ENCODE results near the gene ADCY1.
"Not testable (repeated sequence)": the region's sequence is repeated elsewhere in the genome, so short reads cannot be mapped to it uniquely, and the experiment has no call there.

Gene ADCY1

DNA sequence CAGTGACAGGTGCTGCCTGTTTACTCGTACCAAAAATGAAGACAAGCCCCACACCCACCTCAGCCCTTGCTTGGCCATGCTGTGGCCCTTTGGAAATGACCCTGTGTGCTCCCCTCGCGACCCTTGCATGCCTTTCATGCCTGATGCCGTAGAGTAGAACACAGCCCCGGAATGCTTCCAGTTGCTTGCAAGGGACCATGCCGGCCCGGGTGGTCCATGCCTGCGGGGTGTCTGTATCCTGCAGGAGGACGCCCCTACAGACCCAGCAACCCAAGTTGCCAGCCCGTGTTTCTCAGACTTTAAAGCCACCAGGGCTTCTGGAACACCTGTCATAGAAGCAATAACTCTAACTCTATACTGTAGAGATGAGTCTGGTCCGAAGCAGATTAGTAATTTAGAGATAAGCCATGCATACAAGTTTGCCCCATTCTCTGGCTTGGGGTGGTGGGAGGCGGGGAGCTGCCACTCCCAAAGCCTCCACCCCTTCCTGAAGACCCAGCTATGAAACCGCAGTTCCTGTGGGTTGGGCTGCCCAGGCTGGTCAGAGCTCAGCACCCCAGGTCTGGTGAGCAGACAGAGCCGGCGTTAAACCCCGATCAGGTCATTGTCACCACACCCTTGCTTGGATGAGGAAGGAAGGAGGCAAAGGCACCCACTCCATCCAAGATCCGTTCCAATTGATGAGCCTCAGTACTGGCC lies 143.5 kb downstream of the ADCY1 start:
- DNase-seq, result no peak
- H3K9me3 Mint-ChIP-seq, result no peaks in the 10 kb centered on the region

DNA sequence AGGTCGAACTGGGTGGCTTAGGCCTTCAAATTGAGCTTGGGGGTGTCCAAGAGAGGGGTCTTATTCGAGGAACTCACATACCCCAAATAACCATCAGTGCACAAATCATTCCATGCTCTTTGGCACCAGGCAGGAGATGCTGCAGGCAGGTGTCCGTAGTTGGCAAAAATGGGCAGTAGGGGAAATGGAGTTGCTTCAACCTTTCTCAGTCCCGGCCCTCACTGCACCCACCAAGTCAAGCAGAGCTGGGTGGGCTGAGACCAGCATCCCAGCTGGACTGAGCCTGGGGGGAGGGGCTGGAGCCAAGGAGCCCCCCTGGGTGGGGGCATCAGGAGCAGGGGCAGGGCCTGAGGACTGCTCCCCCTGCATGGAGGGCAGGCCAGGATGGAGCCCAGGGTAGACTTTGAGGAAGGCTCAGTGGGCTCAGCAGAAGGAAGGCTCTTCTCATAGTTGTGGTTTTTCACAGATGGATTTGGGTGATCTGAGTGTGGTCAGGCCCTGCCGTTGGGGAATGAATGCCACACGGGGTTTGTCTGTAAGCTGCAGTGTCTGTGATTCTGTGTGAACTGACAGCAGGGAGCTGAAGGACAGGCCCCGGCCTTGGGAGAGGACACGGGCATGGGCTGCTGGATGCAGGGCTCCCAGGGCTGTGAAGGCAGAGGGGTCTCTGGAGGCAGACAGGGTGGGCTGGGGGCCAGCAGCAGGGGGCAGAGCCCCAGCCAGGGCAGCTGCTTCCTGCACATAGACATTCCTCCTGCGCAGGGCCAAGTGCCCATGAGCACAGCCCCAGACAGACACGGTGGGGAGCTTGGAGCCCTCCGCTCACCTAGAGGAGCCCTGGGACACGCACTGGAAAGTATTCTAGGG lies 144.5 kb downstream of the ADCY1 start:
- no peaks in the 10 kb centered on the region for H3K4me1 Mint-ChIP-seq
- no peaks in the 10 kb centered on the region for H3K27me3 Mint-ChIP-seq
- no peaks in the 10 kb centered on the region for H3K9me3 Mint-ChIP-seq
- DNase-seq (no peak), ATAC-seq (peak; percentile 24)
- peak overlapping the region in 1 of 2 donors; percentile 71 for H3K27ac Mint-ChIP-seq
- no peak overlapping the region for H3K4me3 Mint-ChIP-seq

More for the DNA sequence above, 143.5 kb downstream of the ADCY1 start:
- Mint-ChIP-seq H3K27me3 (no peaks in the 10 kb centered on the region), H3K27ac (no peak overlapping the region), H3K4me3 (no peak overlapping the region), H3K4me1 (no peaks in the 10 kb centered on the region)
- ATAC-seq, result no peak

- Mint-ChIP-seq H3K27ac (no peak overlapping the region), H3K4me1 (no peaks in the 10 kb centered on the region)
- ATAC-seq, result no peak
These were observed 146.8 kb downstream of the ADCY1 start for GRCh38 chr7:45720989-45721388.

DNA sequence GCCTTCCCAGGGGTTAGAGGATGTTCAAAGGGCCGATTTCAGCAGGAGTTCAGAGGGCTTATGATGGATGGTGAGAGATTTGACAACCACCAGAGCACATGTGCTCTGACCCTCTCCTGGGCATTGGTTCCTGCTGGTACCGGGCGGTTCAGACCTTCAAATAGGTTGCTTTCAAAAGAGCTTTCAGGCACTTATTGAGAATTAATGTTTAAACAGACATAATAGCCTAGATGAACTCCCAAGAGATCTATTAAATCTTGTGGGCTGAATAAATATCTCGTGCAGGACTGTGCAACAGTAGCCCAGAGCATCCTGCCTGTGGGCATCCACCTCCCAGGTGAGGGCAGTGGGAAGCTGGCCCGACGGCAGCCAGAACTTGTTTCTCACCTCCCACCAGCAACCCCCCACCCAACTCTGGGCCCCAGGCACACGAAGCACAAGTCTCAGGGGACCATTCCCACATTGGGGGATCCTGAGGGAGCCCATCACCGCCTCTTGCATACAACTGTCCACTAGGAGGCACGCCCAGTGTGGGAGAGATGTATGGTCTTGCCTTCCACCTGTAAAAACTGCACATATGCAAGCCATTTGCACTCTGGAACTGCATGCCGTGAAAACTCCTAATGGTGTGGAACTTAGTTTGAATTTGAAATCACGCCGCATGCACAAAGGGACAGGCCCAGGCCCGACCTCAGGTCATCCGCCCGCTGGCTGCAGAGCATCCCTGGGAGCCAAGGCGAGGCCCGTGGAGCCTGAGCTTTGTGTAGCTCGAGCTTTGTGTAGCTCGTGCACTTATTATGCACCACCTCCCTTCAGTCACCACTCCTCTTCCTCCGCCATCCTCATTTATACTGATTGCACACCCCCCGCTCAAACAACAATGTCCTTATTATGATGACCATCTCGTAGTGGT lies 147.8 kb downstream of the ADCY1 start:
- no peaks in the 10 kb centered on the region for H3K27me3 Mint-ChIP-seq
- no peak for DNase-seq
- no peak overlapping the region for H3K4me3 Mint-ChIP-seq

More at GRCh38 chr7:45720989-45721388, 146.8 kb downstream of the ADCY1 start:
- Mint-ChIP-seq H3K4me3 (no peak overlapping the region), H3K27me3 (no peaks in the 10 kb centered on the region), H3K9me3 (no peaks in the 10 kb centered on the region)
- DNase-seq, result no peak

GRCh38 chr7:45725231-45725630 lies 151.1 kb downstream of the ADCY1 start:
- H3K4me1 Mint-ChIP-seq, ATAC-seq, H3K4me3 Mint-ChIP-seq, H3K27ac Mint-ChIP-seq, H3K9me3 Mint-ChIP-seq, DNase-seq, H3K27me3 Mint-ChIP-seq: not testable (repeated sequence)

More for the DNA sequence above, 147.8 kb downstream of the ADCY1 start:
- ATAC-seq, result no peak
- Mint-ChIP-seq H3K4me1 (no peaks in the 10 kb centered on the region), H3K9me3 (no peaks in the 10 kb centered on the region), H3K27ac (peak overlapping the region in 1 of 2 donors; percentile 22)

GRCh38 chr7:45726883-45727282 lies 152.7 kb downstream of the ADCY1 start:
- peak overlapping the region in 1 of 2 donors; percentile 19 for H3K27ac Mint-ChIP-seq
- DNase-seq (no peak), ATAC-seq (peak; percentile 40)
- H3K9me3 Mint-ChIP-seq, result peaks cover 6 to 7% of the 10 kb centered on the region in 2 donors
- no peaks in the 10 kb centered on the region for H3K4me1 Mint-ChIP-seq
- no peaks in the 10 kb centered on the region for H3K27me3 Mint-ChIP-seq
- no peak overlapping the region for H3K4me3 Mint-ChIP-seq

GRCh38 chr7:45731692-45732443 lies 157.7 kb downstream of the ADCY1 start:
- H3K9me3 Mint-ChIP-seq, H3K4me3 Mint-ChIP-seq, H3K27ac Mint-ChIP-seq, H3K27me3 Mint-ChIP-seq, H3K4me1 Mint-ChIP-seq, DNase-seq, ATAC-seq: not testable (repeated sequence)

DNA sequence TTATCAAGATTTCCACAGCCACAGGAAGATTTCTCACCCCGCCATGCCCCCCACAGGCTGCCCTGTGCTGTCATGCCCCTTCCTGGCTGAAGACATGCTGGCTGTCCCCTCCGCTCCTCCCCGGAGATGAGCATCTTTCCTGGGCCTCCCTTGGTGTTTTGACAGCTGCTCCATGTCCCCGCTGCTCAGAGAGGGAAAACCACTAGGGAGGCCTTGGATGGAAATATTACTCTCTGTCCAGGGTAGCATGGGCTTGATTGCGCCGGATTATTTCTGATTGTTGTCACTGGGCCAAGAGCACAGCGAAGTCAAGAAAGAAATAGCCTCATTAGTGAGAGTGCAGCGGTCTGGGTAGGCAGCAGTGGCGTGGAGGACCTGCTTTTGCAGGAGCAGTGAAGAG lies 164.8 kb downstream of the ADCY1 start:
- H3K27me3 Mint-ChIP-seq, H3K27ac Mint-ChIP-seq, H3K9me3 Mint-ChIP-seq, H3K4me1 Mint-ChIP-seq, ATAC-seq, DNase-seq, H3K4me3 Mint-ChIP-seq: not testable (repeated sequence)

DNA sequence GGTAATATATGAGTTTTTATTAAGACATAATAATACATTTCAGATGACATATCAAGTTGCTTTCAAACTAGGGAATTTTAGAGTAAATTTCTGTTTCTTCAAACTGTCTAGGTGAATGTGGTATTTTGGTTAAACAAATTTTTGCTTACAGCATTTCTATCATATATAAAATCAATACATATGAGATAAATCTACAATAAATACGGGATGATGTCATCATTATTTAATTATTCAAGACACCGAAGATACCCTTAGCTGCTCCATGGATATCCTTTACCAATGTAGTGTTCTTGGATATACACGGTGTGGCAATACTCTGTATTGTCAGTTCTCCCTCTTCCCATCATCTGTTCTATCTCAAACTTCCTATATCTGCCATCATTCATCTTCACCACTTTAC lies 166.4 kb downstream of the ADCY1 start:
- DNase-seq, ATAC-seq, H3K4me3 Mint-ChIP-seq, H3K27me3 Mint-ChIP-seq, H3K27ac Mint-ChIP-seq, H3K4me1 Mint-ChIP-seq, H3K9me3 Mint-ChIP-seq: not testable (repeated sequence)

DNA sequence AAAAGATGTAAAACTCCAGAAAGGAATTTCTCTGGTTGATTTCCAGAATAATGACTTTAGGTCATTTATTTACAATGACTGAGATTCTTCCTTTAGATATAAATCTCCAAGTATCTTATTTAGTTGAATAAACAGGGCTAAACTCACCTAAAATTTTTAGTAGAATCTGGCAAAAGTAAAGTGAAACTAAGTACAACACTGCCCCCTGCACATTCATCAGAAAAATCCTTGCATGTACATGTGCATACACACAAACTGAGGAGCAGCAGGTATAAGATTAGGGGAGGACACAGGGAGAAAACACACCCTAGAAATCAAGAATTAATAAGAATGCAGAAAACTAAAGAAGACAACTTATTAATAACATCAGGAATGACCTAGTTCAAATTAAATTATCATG lies 174.8 kb downstream of the ADCY1 start:
- not testable (repeated sequence) for ATAC-seq, DNase-seq, H3K27ac Mint-ChIP-seq, H3K9me3 Mint-ChIP-seq, H3K4me1 Mint-ChIP-seq, H3K27me3 Mint-ChIP-seq, H3K4me3 Mint-ChIP-seq

DNA sequence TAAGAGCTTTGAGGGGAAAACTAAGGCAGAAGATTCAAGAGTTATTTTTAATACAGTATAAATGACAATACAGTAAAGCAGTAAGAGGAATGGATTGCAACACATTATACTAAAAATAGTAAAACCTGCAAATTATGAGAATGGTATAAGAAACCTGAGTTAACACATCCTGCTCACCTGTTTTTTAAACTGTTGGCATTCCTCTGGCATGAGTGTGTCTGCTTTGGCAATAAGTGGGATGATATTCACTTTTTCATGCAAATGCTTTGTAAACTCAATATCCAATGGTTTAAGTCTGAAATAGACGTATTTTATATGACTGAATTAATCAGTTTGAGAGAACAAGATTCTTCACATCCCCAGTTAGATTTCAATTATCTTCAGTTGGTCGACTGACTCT lies 177.2 kb downstream of the ADCY1 start:
- not testable (repeated sequence) for DNase-seq, ATAC-seq, H3K27ac Mint-ChIP-seq, H3K9me3 Mint-ChIP-seq, H3K4me1 Mint-ChIP-seq, H3K27me3 Mint-ChIP-seq, H3K4me3 Mint-ChIP-seq

DNA sequence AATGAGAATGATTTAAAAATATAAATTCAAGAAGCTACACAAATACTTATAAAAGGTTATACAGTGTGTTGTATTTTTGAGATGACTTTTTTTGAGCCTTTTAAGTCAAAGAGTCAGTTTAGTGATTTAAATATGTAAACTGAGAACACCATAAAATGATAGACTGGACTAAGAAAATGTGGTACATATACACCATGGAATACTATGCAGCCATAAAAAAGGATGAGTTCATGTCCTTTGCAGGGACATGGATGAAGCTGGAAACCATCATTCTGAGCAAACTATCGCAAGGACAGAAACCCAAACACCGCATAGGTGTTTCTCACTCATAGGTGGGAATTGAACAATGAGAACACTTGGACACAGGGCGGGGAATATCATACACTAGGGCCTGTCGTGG lies 182.2 kb downstream of the ADCY1 start:
- H3K27ac Mint-ChIP-seq, DNase-seq, H3K4me3 Mint-ChIP-seq, H3K9me3 Mint-ChIP-seq, ATAC-seq, H3K27me3 Mint-ChIP-seq, H3K4me1 Mint-ChIP-seq: not testable (repeated sequence)

GRCh38 chr7:45756757-45757156 lies 182.6 kb downstream of the ADCY1 start:
- H3K4me3 Mint-ChIP-seq, H3K27ac Mint-ChIP-seq, H3K9me3 Mint-ChIP-seq, H3K4me1 Mint-ChIP-seq, ATAC-seq, H3K27me3 Mint-ChIP-seq, DNase-seq: not testable (repeated sequence)

- H3K4me3 Mint-ChIP-seq, H3K27ac Mint-ChIP-seq, H3K27me3 Mint-ChIP-seq, H3K9me3 Mint-ChIP-seq, ATAC-seq, DNase-seq: not testable (repeated sequence)
- H3K4me1 Mint-ChIP-seq, result peaks cover 16% of the 10 kb centered on the region
These were observed 185.3 kb downstream of the ADCY1 start for GRCh38 chr7:45759464-45759863.
